Measurements from ENCODE around the gene CCDC174. TPM values are rescaled to one million over a fixed set of nuclear protein-coding genes. Genes with fewer than 3 reads are reported as not detected.

The CCDC174 gene
- total and polyA plus RNA-seq, 7 donors, result 10.6 to 24.1 (median 13.5) TPM

GRCh38 chr3:14623569-14624051 is 28.0 kb upstream of the CCDC174 start:
- TF ChIP-seq CTCF (IDR thresholded peaks at IDR 0.05), result no peak
- H3K27me3 ChIP-seq (ENCODE audit: insufficient read depth in 3 of 3, low read length in 2 of 3), result no peaks in the 10 kb centered on the region
- no peaks in the 10 kb centered on the region for H3K9me3 ChIP-seq
- H3K4me3 ChIP-seq, result no peak overlapping the region
- no peaks in the 10 kb centered on the region for H3K4me1 ChIP-seq
- H3K36me3 ChIP-seq (ENCODE audit: insufficient read depth in 1 of 2, low read depth in 1 of 2), result no peaks in the 10 kb centered on the region
- intact Hi-C loops (cut with DNase I), result no loop called here
- WGBS, 3 donors, result 14 to 32% (median 27%) methylated on average over 4 of the region's 4 CpGs
- ATAC-seq (peak in 2 of 4 donors; percentile 21 to 55), DNase-seq (no peak)
- no peak overlapping the region for H3K27ac ChIP-seq

GRCh38 chr3:14624498-14624897 is 27.1 kb upstream of the CCDC174 start:
- no peak for TF ChIP-seq CTCF (IDR thresholded peaks at IDR 0.05)
- Histone ChIP-seq H3K4me3 (no peak overlapping the region), H3K36me3 (ENCODE audit: insufficient read depth in 1 of 2, low read depth in 1 of 2) (no peaks in the 10 kb centered on the region), H3K4me1 (no peaks in the 10 kb centered on the region), H3K9me3 (no peaks in the 10 kb centered on the region), H3K27me3 (ENCODE audit: insufficient read depth in 3 of 3, low read length in 2 of 3) (peaks cover 0 to 2% (median 0%) of the 10 kb centered on the region in 3 donors), H3K27ac (no peak overlapping the region)
- DNase-seq, result no peak
- ATAC-seq, result no peak
- intact Hi-C loops (cut with DNase I), result no loop called here

GRCh38 chr3:14625443-14625842 is 26.1 kb upstream of the CCDC174 start:
- ATAC-seq, result no peak
- Histone ChIP-seq H3K9me3 (no peaks in the 10 kb centered on the region), H3K27ac (no peak overlapping the region), H3K4me3 (no peak overlapping the region), H3K27me3 (ENCODE audit: insufficient read depth in 3 of 3, low read length in 2 of 3) (peaks cover 0 to 2% (median 0%) of the 10 kb centered on the region in 3 donors), H3K36me3 (ENCODE audit: insufficient read depth in 1 of 2, low read depth in 1 of 2) (no peaks in the 10 kb centered on the region), H3K4me1 (no peaks in the 10 kb centered on the region)
- DNase-seq, result no peak
- TF ChIP-seq CTCF (IDR thresholded peaks at IDR 0.05), result no peak
- WGBS, 3 donors, result 83 to 88% (median 86%) methylated on average over 6 of the region's 6 CpGs
- intact Hi-C loops (cut with DNase I), result no loop called here

- TF ChIP-seq CTCF (IDR thresholded peaks at IDR 0.05), result no peak
- H3K27me3 ChIP-seq (ENCODE audit: insufficient read depth in 3 of 3, low read length in 2 of 3), result peaks cover 0 to 2% (median 0%) of the 10 kb centered on the region in 3 donors
- H3K4me3 ChIP-seq, result no peak overlapping the region
- DNase-seq (no peak), ATAC-seq (no peak)
- 55 to 65% (median 57%) methylated on average over 6 of the region's 6 CpGs for WGBS, 3 donors
- H3K9me3 ChIP-seq, result no peaks in the 10 kb centered on the region
- no peaks in the 10 kb centered on the region for H3K4me1 ChIP-seq
- H3K27ac ChIP-seq, result no peak overlapping the region
- intact Hi-C loops (cut with DNase I), result no loop called here
- H3K36me3 ChIP-seq (ENCODE audit: insufficient read depth in 1 of 2, low read depth in 1 of 2), result no peaks in the 10 kb centered on the region
Observed at GRCh38 chr3:14627815-14628214, 23.7 kb upstream of the CCDC174 start.

- Histone ChIP-seq H3K36me3 (ENCODE audit: insufficient read depth in 1 of 2, low read depth in 1 of 2) (no peaks in the 10 kb centered on the region), H3K4me1 (no peaks in the 10 kb centered on the region), H3K9me3 (no peaks in the 10 kb centered on the region), H3K4me3 (no peak overlapping the region), H3K27ac (no peak overlapping the region), H3K27me3 (ENCODE audit: insufficient read depth in 3 of 3, low read length in 2 of 3) (peaks cover 0 to 2% (median 0%) of the 10 kb centered on the region in 3 donors)
- no peak for TF ChIP-seq CTCF (IDR thresholded peaks at IDR 0.05)
- DNase-seq (no peak), ATAC-seq (no peak)
- intact Hi-C loops (cut with DNase I), result no loop called here
- WGBS, 3 donors, result 72 to 78% (median 72%) methylated on average over 4 of the region's 4 CpGs
Observed at GRCh38 chr3:14628406-14628805, 23.2 kb upstream of the CCDC174 start.
